ENCODE measurements around the gene CD72.

GRCh38 chr9:35627575-35627974, 9.4 kb upstream of the CD72 start:
- TF ChIP-seq CTCF (IDR thresholded peaks at IDR 0.05) (no peak), POLR2A (IDR thresholded peaks at IDR 0.05) (no peak), POLR2AphosphoS5 (IDR thresholded peaks at IDR 0.05; ENCODE audit: insufficient read depth in 1 of 2, low read depth in 1 of 2) (no peak)
